PFSK-1 (cell line): ENCODE data around the gene NPAS1.

Source experiments
- FOXP2 ChIP-seq: optimal IDR thresholded peaks from 2 replicates; pipeline ENCODE3; 2011; ENCODE audit warnings: borderline replicate concordance, control low read depth, inconsistent platforms; ENCODE audit not compliant: insufficient read depth; ENCODE audit errors: extremely low read length, extremely low read depth
- POLR2AphosphoS5 ChIP-seq: IDR thresholded peaks from 2 replicates; pipeline ENCODE4 v1.6.1; 2012; ENCODE audit warnings: low read depth, mild to moderate bottlenecking, control low read depth, low read length, moderate library complexity
- REST ChIP-seq, 2 experiments: IDR thresholded peaks; 2 replicates each; pipeline versions ENCODE4 v1.6.1 to v1.8.0; 2011 to 2012; ENCODE audit warnings: low read depth in 2 of 2, low read length in 2 of 2, control low read depth in 1 of 2, inconsistent platforms in 1 of 2, mild to moderate bottlenecking in 1 of 2, moderate library complexity in 1 of 2; ENCODE audit not compliant: insufficient read depth in 1 of 2
- SIN3A ChIP-seq: IDR thresholded peaks from 2 replicates; pipeline ENCODE4 v1.6.1; 2012; ENCODE audit warnings: mild to moderate bottlenecking, low read length, moderate library complexity, borderline replicate concordance; ENCODE audit not compliant: insufficient read depth
- TAF1 ChIP-seq: IDR thresholded peaks from 2 replicates; pipeline ENCODE4 v1.6.1; 2012; ENCODE audit warnings: low read length, control low read depth, borderline replicate concordance; ENCODE audit not compliant: insufficient read depth

NPAS1 gene

GRCh38 chr19:47086280-47086679 is 66.6 kb downstream of the NPAS1 start:
- no peak for TF ChIP-seq TAF1
- TF ChIP-seq POLR2AphosphoS5, result no peak
- TF ChIP-seq FOXP2, result no peak
- no peak for TF ChIP-seq SIN3A
- TF ChIP-seq REST (IDR thresholded peaks at IDR 0.05; ENCODE audit: insufficient read depth in 1 of 2, low read depth in 2 of 2, low read length in 2 of 2), result no peak

DNA sequence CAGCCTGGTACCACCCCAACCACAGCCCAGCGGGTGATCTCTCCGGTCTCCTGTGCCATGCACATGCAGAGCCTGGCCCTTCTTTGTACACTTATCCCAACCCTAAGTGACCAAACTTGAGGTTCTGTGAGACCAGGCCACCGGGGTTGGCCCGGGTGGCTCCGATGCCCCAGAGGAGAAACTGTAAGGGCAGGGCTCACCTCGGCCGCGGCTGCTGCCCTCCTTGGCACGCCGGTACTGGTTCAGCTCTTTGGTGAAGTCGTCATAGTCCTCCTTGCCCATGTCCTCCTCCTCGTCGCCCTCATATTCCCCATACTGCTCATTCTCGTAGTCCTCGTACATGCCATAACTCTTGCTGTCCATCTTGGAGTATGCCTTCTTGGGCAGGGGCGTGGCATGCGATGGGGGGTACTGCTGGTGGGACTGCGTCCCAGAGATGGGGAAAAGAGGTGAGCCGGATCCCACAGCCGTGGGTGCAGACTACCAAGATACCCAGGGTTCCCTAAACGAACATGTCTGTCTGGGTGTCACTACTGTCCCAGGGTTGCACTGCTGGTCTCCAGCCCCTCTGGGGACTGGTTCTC is 70.2 kb downstream of the NPAS1 start:
- no peak for TF ChIP-seq SIN3A
- no peak for TF ChIP-seq REST (IDR thresholded peaks at IDR 0.05; ENCODE audit: insufficient read depth in 1 of 2, low read depth in 2 of 2, low read length in 2 of 2)
- TF ChIP-seq FOXP2, result no peak
- TF ChIP-seq POLR2AphosphoS5, result no peak
- no peak for TF ChIP-seq TAF1

GRCh38 chr19:47093254-47093653 is 73.6 kb downstream of the NPAS1 start:
- TF ChIP-seq POLR2AphosphoS5 (no peak), SIN3A (no peak), FOXP2 (no peak), REST (IDR thresholded peaks at IDR 0.05; ENCODE audit: insufficient read depth in 1 of 2, low read depth in 2 of 2, low read length in 2 of 2) (no peak), TAF1 (no peak)

GRCh38 chr19:47093841-47094240 is 74.2 kb downstream of the NPAS1 start:
- TF ChIP-seq SIN3A (no peak), TAF1 (no peak), FOXP2 (no peak), REST (IDR thresholded peaks at IDR 0.05; ENCODE audit: insufficient read depth in 1 of 2, low read depth in 2 of 2, low read length in 2 of 2) (no peak), POLR2AphosphoS5 (no peak)
